Measurements from ENCODE around the gene ASIC4. TPM values are rescaled to one million over a fixed set of nuclear protein-coding genes. Genes with fewer than 3 reads are reported as not detected.

The ASIC4 gene
- total RNA-seq, 2 experiments from 2014 or later: 0.73 to 0.74 TPM

DNA sequence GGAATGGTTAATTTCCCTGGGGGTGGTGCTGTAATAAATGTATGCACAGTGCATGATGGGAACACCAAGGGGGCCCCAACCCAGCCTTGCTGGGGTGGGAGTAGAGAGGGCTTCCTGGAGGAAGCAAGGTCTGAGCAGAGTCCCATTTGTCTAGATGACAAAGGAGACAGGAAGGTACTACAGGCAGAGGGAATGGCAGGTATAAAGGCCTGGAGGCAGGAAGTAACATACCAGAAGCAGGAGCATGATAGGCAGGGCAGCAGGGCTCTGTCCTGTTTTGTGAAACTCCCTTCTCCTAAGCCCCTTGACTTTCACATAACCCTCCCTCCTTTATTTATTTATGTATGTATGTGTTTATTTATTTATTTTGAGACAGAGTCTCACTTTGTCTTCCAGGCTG is 11.7 kb upstream of the ASIC4 start:
- no TSS peak for BruUV-seq (replicated peaks)
- intact Hi-C loops (cut with micrococcal nuclease; ENCODE audit: unreplicated experiment): no loop called here
- CTCF ChIA-PET (ENCODE audit: unreplicated experiment): no interaction called here
- H4K20me1 ChIP-seq (ENCODE audit: insufficient read depth, low read length): no peaks in the 10 kb centered on the region
- no peaks in the 10 kb centered on the region for H3K79me2 ChIP-seq (ENCODE audit: insufficient read depth, low read depth, low read length)
- H2AFZ ChIP-seq (ENCODE audit: low read length): no peak overlapping the region
- no peak overlapping the region for H3K4me2 ChIP-seq (ENCODE audit: low read length)
- no peaks in the 10 kb centered on the region for H3K36me3 ChIP-seq (ENCODE audit: insufficient read depth, low read length)
- no peak for DNase-seq (ENCODE audit: low spot score)
- peaks cover 13% of the 10 kb centered on the region for H3K4me1 ChIP-seq (ENCODE audit: insufficient read depth, low read length, poor library complexity, severe bottlenecking)
- H3K27ac ChIP-seq (ENCODE audit: low read depth, low read length, poor library complexity, severe bottlenecking): no peak overlapping the region
- POLR2A ChIA-PET: no interaction called here
- no peaks in the 10 kb centered on the region for H3K9me2 ChIP-seq (ENCODE audit: insufficient read depth, low read length)
- H3K4me3 ChIP-seq (ENCODE audit: low read depth, low read length, poor library complexity, severe bottlenecking): no peak overlapping the region
- TF ChIP-seq, protein P1, sequence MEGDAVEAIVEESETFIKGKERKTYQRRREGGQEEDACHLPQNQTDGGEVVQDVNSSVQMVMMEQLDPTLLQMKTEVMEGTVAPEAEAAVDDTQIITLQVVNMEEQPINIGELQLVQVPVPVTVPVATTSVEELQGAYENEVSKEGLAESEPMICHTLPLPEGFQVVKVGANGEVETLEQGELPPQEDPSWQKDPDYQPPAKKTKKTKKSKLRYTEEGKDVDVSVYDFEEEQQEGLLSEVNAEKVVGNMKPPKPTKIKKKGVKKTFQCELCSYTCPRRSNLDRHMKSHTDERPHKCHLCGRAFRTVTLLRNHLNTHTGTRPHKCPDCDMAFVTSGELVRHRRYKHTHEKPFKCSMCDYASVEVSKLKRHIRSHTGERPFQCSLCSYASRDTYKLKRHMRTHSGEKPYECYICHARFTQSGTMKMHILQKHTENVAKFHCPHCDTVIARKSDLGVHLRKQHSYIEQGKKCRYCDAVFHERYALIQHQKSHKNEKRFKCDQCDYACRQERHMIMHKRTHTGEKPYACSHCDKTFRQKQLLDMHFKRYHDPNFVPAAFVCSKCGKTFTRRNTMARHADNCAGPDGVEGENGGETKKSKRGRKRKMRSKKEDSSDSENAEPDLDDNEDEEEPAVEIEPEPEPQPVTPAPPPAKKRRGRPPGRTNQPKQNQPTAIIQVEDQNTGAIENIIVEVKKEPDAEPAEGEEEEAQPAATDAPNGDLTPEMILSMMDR (conservative IDR thresholded peaks at IDR 0.05; ENCODE audit: low read length): no peak
- no peak for TF ChIP-seq EZH2phosphoT487 (IDR thresholded peaks at IDR 0.05; ENCODE audit: borderline replicate concordance, low read depth, low read length)
- H3K9me3 ChIP-seq (ENCODE audit: low read length): no peaks in the 10 kb centered on the region

DNA sequence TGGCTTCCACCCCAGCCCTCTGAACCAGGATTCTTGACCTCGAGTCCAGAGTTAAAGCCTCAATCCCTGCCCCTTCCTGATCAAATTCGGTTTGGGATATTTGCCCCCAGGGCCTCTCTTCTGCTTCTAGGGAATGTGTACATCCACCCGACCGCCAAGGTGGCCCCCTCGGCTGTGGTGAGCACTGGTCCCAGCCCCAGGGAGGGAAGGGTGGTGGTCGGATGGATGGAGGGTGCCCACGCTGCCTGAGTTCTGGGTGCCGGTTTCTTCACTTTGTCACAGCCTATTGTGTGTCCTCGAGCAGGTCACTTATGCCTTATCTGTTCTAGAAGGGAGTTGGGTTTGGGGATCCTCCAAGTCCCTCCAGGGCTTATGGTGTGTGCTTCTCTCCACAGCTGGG is 8.7 kb upstream of the ASIC4 start:
- Histone ChIP-seq H3K4me2 (ENCODE audit: low read length) (no peak overlapping the region), H3K27ac (ENCODE audit: low read depth, low read length, poor library complexity, severe bottlenecking) (no peak overlapping the region), H4K20me1 (ENCODE audit: insufficient read depth, low read length) (no peaks in the 10 kb centered on the region), H3K9me3 (ENCODE audit: low read length) (no peaks in the 10 kb centered on the region), H3K4me1 (ENCODE audit: insufficient read depth, low read length, poor library complexity, severe bottlenecking) (peaks cover 10% of the 10 kb centered on the region), H3K36me3 (ENCODE audit: insufficient read depth, low read length) (no peaks in the 10 kb centered on the region), H3K4me3 (ENCODE audit: low read depth, low read length, poor library complexity, severe bottlenecking) (no peak overlapping the region), H2AFZ (ENCODE audit: low read length) (no peak overlapping the region), H3K9me2 (ENCODE audit: insufficient read depth, low read length) (no peaks in the 10 kb centered on the region), H3K79me2 (ENCODE audit: insufficient read depth, low read depth, low read length) (no peaks in the 10 kb centered on the region)
- DNase-seq (ENCODE audit: low spot score): no peak
- intact Hi-C loops (cut with micrococcal nuclease; ENCODE audit: unreplicated experiment): no loop called here
- ChIA-PET CTCF (ENCODE audit: unreplicated experiment) (no interaction called here), POLR2A (no interaction called here)
- TF ChIP-seq, protein P1 (conservative IDR thresholded peaks at IDR 0.05; ENCODE audit: low read length): no peak
- TF ChIP-seq EZH2phosphoT487 (IDR thresholded peaks at IDR 0.05; ENCODE audit: borderline replicate concordance, low read depth, low read length): no peak
- BruUV-seq (replicated peaks): no TSS peak

DNA sequence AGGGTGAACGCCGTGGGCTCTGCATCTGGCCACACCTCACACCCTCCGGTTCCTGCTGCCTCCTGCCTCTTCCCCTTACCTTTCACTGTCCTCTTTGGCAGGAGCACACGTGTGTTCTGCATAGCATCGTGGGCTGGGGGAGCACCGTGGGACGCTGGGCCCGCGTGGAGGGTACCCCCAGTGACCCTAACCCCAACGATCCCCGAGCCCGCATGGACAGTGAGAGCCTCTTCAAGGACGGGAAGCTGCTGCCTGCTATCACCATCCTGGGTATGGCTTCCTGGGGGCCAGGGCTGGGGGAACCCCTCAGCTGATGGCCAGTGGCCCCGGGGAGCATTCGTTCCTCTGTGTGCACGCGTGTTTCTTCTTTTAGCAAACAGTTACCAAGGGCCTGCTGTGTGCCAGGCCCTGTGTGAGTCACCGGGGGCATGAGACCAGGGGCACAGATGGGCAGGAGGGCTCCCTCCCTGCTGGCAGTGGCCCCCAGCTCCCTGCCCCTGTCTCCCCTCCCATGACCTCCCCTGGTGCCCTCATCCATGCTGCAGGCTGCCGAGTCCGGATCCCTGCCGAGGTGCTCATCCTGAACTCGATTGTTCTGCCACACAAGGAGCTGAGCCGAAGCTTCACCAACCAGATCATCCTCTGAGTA is 8.0 kb upstream of the ASIC4 start:
- Histone ChIP-seq H3K9me3 (ENCODE audit: low read length) (no peaks in the 10 kb centered on the region), H3K4me3 (ENCODE audit: low read depth, low read length, poor library complexity, severe bottlenecking) (no peak overlapping the region), H3K27ac (ENCODE audit: low read depth, low read length, poor library complexity, severe bottlenecking) (no peak overlapping the region), H2AFZ (ENCODE audit: low read length) (no peak overlapping the region), H3K4me2 (ENCODE audit: low read length) (no peak overlapping the region), H3K79me2 (ENCODE audit: insufficient read depth, low read depth, low read length) (no peaks in the 10 kb centered on the region), H3K36me3 (ENCODE audit: insufficient read depth, low read length) (no peaks in the 10 kb centered on the region), H3K4me1 (ENCODE audit: insufficient read depth, low read length, poor library complexity, severe bottlenecking) (peaks cover 10% of the 10 kb centered on the region), H4K20me1 (ENCODE audit: insufficient read depth, low read length) (no peaks in the 10 kb centered on the region), H3K9me2 (ENCODE audit: insufficient read depth, low read length) (no peaks in the 10 kb centered on the region)
- ChIA-PET CTCF (ENCODE audit: unreplicated experiment) (no interaction called here), POLR2A (interaction anchor here (1.0 kb wide), 1 partner anchor 8 kb away, joined by 3 read pairs; the partner anchor contains the start of gene GMPPA)
- intact Hi-C loops (cut with micrococcal nuclease; ENCODE audit: unreplicated experiment): no loop called here
- BruUV-seq (replicated peaks): no TSS peak
- TF ChIP-seq EZH2phosphoT487 (IDR thresholded peaks at IDR 0.05; ENCODE audit: borderline replicate concordance, low read depth, low read length): no peak
- TF ChIP-seq, protein P1 (conservative IDR thresholded peaks at IDR 0.05; ENCODE audit: low read length): no peak
- DNase-seq (ENCODE audit: low spot score): no peak

Measured in OCI-LY7 (cell line).